GM21737 (cell line): ENCODE results near the gene SEMA4D.

Source experiments
- ATAC-seq: cut with Tn5 transposase; IDR thresholded peaks from one replicate; pipeline ENCODE4 v1.9.1; 2021; ENCODE audit warnings: mild to moderate bottlenecking, moderate library complexity; ENCODE audit not compliant: unreplicated experiment

SEMA4D gene

DNA sequence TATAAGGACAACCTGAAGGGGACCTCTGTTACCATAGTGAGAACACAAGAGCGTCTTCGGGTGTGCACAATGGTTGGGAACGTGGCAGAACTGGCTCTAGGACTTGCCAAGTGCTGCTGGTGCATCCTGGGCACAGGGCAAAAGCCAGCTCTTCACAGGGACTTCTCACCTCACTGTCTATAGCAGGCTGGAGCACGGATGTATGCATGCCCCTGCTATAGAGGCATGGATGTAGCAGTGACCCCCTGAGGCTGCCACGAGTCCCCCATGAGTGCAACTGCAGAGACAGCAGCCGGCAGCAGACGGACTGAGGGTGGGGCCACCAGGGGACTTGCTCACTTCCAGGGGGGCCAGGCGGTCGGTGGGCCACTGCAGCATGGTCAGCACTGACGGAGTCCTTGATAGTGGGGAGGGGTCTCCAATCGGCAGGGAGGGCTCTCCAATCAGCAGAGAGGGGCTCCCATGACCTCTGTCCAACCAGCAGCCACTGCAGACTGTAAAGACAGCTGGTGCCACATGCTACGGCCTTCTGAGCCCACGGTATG, 64.9 kb downstream of the SEMA4D start:
- no peak for ATAC-seq

DNA sequence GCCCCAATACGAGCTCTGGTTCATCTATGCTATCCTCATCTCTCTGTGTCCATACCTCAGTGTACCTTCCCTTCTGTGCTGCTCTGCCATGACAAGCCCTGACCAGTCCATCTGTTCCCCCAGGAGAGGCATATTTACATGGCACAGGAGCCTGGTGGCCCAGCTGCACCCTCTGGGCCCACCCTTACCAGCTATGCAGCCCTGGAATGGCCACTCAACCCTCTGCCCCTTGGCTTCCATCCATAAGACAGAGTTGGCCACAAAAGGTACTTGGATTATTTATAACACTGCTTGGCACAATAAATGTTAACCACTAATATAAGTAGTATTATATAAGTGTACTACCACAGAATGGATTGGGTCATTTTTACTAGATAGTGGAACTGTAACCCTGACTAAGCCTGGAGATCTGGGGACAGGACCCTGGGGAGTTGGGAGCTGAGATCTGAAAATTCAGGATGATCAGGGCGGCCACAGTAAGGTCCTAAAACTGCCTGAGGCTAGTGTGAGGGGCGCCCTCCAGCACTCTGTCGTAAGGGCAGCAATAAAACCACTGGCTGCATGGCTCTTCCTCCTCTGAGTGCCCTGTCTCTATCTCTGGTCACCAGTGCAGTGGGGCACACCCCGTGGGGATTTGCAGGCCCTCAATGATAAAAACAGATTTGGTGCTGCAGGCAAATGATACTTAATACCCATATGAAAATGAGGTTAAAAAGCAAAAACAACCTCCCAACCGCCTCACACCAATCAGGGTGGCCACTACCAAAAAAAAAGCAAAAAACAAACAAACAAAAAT, 65.8 kb downstream of the SEMA4D start:
- no peak for ATAC-seq

DNA sequence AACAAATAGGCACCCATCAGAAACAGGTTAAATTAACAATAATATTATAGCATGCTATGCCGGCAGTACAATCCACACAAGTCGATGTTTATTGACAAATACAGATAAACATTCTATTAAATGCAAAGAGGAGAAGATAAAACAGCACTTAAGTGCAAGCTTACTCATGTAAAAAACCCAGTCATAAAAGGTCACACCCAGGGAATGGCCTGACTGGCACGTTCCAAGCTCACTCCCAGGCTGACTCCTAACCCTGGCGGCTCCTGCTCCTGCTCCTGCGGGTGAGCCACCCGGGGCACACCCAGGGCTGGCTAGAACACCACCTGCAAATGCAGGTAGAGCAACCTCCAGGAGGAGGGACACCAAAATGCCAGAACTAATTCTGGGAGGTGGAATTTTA, 66.9 kb downstream of the SEMA4D start:
- ATAC-seq = no peak

DNA sequence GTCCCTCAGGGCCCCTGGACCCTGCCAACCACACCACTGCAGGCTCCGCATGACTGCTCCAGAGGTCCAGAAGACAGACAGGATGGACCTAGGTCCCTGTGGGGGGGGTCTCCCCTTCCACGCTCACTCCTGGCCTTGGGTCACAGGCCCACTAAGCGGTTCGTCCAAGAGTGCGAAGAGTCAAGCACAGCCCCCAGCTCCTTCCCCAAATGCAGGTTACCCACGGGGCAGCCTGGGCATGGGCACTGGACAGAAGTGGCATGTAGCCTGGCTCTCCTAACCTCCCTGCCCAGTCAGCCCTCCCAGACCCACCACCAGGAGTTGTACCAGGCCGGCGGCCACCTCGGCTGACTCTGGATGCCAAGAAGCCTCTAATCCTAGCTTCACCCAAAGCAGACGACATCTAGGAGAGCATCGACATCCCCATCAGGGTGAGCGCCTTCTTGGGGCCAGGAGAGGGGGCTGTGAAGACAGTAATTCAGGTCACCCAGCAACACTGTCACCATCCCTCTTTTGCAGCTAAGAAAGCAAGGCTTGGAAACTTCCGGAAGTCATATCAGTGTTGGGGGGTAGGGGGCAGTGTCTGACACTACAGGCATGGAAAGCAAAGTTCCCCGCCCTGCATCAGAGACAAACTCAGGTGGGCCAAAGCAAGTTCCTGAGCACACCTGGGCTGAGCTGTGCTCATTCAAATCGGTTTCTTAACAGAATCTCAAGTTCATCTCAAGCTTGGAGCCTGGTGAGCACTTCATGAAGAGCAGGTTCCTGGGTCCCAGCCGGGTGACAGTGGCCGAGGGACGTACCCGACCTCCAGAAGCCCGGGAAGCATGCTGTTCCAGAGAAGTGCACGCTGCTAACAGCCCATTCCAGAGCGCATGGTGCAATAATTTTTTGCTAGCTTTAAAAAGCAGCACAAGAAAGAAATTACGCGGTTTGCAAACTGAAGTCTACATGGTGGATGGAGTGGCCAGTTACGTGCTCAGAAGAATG, 68.7 kb downstream of the SEMA4D start:
- ATAC-seq = no peak

DNA sequence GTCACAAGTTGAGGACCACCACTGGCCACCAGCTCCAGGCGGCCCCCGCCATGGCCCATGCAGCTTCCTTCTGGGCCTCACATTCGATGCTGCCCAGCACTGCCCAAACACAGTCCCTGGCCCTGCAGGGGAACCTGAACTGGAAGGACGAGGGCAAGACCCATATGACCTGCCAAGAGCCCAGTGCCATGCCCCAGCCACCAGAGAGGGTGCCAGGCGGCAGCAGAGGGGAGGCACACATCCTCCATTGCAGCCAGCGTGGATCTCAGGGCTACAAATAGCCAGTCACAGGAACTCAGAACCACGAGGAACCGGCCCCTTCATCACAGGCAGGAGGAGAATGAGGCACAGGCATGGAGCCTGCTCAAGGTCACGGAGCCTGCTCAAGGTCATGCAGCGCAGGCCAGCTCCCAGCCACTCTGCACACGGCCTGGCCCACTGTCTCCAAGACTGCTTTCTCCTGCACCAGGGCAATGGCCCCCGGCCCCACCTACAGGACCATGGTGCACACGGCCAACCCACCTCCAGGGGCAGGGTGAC, 69.6 kb downstream of the SEMA4D start:
- no peak for ATAC-seq

DNA sequence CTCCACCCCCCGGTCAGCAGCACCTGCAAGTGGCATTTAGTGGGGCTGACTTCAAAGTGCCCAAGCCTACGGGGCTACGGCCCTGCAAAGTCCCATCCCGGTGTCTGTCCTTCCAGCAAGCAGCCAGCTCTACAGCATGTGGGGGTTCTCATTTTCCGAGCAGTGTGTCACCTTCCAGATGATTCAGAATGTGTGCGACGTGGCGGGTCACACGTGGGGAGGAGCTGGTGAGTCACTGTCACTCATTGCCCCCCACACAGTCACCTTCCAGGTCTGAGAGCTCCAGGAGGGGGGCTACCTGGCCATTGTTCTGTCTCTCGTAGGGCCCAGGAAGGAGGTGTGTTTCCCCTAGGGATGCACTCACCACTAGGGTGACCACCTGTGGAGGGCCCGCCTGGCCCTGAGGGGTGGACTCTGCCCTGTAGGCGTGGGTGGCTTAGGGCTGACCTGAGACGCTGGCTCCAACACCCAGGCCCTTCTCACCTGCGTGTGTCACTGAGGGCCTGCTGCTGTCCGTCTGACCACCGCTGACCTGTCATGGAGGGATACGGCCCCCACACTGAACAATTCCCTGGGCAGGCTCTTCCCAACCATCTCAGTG, 70.2 kb downstream of the SEMA4D start:
- no peak for ATAC-seq

DNA sequence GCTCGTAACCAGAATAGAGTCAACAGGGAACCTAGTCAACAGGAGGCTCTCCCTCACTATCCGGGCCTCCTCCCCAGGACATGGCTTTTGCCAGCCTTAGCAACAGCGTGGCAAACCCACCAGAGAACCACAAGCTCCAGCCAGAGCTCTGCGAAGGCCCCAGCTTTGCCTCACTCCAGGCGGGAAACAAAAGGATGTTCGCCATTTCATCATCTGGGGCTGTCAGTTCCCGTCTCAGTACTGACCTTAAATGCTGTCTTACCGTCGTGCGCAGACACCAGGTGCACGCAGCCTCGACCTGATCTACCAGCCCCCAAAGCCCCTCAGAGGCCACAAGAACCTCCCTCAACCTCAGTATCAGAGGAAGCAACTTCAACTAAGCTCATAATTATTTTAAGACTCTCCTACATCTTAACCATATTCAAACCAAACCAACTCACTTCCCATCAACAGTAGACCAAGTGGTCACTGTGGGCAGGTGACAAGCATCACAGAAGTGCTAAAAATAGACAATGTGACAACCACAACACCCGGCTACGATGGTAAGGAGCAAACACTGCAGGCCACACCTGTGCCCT, 71.4 kb downstream of the SEMA4D start:
- ATAC-seq = peak; percentile 64

DNA sequence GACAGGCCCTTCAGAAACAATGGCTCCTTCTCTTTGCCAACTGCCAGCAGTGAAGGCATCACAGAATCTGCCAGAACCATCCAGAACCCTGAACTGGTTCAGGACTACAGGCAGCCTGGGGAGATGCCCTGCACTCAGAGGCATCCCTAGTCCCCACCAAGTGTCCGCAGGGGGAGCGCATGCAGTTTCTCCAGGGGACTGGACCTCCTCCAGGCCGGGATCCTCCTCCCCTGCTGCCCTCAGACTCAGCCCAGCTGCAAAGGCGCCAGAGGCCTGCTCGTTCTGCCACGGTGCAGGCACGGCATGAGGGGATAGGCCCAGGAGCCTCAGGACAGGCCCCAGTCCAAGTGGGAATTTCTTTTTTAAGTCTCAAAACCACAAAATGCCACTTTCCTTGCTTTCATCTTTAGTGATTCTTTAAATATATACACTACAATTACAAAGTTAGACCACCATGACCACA, 72.0 kb downstream of the SEMA4D start:
- no peak for ATAC-seq

DNA sequence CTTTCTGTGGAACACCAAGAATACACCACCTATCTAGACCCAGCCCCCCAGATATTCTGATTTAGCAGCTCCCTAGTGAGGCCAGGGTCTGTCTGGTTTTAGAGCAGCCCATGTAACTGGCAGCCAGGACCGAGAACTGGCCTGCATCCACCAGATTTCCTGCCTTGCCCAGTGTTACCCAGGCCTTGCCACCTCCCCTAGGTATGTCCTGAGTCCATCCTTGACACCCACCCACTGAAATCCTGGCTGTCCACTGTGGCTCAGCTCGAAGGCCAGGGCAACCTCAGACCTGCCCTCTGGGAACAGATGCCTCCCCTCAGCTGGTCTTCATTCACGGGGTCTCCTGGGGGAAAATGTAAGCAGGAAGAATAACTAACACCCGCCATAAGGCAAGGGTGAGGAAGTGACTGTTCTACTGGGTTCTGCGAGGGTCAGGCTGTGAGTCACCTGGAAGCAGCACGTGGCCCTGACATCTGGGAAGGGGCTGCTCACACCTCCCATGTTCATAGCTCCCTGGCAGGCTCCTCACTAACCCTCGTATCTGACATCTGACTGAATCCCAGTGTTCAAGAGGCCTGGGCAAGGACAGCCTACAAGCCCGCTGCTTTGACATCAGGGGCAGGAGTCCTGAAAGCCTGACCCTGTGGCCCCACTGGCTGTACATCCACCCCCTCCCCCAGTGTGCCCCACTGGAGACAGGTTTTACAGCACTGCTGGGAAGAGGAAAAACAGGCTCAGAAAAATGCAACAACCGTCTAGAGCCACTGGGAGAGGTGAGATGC, 72.7 kb downstream of the SEMA4D start:
- ATAC-seq = no peak

DNA sequence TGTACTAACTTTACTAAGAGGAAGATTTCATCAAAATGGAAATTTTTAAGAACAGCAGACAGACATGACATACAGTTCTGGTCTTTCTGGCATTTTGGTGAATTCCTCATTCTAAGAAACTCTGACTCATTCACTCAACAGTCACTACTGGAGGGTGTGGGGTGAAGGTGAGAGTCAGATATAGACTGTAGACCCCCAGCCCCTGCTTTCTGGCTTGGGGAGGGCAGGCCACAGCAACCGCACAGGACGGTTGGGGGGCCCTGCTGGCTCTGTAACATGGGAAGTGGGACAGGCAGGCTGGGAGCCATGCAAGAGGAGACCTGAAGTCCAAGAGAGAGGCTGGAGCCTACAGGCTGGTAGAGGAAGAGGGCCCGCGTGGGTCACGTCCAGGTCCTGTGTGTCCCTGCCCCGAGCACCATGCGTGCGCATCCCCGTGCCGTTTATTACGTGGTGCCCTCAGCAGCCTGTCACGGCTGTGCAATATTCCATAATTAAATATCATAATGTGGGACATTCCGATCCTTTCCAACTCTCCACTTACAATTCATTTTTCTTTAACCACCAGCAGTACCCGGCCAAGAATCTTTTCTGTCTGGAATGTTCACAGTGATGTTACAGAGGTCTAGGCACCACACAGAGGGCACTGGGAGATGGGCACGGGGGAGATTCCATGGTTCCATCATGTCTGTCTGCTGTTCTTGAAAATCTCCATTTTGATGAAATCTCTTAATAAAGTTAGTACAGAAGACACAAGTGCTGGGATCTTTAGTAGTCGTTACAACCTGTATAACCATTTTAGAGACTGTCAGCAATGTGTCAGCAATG, 75.5 kb downstream of the SEMA4D start:
- no peak for ATAC-seq

DNA sequence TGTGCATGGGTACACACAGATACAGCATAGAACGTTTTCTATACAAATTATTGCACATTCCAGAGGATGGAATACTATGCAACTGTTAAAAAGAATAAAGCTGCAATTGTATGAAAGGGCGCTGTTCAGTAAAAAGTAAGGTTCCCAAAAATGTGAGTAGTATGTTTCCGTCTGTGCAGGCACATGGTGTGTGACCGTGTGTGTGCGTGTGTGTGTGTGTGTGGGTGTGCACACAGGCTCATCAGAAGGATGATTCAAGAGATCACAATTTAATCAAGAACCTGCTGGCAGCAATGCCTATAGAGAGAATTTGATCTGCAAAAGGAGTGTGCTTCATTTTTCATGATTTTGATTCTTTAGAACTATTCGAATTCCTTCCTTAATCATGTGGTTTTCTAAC, 76.3 kb downstream of the SEMA4D start:
- ATAC-seq = no peak

DNA sequence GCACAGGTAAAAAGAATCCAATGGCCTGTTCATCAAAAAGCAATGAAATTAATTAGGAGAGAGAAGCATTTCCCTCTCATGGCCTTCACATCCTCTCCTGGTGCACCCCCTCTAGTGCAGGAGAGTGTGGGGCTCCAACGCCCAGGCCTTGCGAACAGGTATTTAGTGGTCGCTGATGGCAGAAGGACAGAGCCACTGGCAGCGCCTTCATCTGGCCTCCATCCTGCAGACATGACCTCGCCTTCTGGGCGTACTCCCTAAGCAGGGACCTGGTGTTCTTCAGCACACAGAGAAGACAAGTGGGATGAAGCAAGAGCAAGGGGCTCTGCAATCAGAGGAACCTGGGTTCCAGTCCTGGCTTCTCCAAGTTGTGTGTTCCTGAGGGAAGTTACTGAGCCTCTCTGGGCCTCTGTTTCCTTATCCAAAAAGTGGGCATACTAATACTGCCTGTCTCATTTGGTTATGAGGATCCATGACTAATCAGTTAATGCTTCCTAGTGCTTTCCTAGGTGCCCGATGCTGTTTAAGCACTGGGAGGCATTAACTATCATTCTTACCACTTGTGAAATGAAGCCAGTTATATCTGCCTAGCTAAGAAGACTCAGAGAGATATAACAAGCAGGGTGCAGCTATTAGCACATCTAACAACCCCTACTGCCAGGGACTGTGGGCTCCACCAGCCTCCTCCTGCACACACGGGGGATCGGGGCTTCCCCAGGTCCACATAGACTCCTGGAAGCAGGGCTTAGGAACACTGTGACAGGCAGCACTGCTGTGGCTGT, 77.3 kb downstream of the SEMA4D start:
- no peak for ATAC-seq

DNA sequence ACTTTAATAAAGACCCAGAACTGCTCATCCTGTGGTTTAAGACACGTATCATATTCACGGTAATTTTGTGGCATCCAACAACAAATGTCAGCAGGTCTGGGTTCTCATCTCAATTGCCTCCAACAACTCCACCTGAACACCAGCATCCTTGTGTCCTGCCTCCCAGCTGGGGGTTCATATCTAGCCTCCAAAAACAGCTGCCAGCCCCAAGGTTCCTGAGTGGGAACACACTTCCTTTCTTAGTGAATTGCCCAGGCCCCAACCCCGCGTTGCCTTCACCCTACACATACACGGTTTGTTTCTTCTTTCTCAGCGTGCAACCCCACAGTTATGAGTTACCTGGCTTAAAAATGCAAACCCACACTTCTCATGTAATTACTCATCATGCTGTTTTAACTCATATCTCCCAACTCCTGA, 77.9 kb downstream of the SEMA4D start:
- no peak for ATAC-seq

DNA sequence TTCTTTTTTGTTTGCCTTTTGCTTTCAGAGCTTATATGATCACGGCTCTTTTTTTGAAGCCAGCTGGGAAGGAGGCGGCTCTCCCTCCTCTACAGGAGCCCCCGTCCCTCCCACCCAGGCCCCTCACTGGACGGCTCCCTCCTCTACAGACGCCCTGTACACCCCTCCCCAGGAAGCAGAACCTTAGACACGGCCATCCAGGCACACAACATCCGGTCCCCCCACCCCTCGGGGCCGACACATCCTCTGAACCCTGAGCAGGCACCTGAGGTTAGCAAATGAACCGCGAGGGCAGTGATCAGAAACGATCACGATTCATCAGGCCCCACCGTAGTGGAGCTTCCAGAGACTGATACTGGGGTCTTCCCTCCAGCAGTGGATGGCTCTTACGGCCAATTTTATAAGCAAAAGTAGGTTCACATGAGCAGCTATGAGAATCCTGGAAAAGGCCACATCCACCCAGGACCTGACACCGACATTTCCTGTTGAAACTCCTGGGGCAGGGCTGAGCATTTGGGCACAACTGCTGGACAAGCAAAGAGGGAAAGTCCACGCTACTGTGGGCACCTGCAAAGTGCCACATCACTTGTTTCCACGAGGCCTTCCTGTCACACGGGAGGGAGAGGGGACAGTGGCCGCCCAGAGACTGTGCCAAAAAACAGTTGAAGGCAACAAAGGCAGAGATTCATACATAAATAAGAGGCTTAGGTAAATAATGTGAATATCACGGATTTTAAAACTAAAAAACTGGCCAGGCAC, 78.9 kb downstream of the SEMA4D start:
- peak; percentile 77 for ATAC-seq

DNA sequence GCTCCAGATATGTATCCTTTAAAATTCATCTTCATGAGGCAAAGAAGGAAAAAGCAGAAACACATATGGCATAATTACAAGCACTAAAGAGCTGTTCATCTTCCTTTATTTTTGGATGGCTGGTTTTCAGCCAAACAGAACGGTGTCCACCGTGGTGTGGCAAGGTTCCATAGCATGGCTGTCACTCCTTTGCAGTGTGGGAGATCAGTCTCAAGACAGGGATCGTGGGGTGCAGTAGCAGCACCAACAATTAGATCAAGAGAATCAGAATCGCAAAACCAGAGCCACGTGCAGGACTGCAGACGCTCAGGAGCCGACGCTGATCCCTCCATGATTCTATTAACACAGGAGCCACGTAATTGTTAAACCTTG, 79.5 kb downstream of the SEMA4D start:
- ATAC-seq = no peak

DNA sequence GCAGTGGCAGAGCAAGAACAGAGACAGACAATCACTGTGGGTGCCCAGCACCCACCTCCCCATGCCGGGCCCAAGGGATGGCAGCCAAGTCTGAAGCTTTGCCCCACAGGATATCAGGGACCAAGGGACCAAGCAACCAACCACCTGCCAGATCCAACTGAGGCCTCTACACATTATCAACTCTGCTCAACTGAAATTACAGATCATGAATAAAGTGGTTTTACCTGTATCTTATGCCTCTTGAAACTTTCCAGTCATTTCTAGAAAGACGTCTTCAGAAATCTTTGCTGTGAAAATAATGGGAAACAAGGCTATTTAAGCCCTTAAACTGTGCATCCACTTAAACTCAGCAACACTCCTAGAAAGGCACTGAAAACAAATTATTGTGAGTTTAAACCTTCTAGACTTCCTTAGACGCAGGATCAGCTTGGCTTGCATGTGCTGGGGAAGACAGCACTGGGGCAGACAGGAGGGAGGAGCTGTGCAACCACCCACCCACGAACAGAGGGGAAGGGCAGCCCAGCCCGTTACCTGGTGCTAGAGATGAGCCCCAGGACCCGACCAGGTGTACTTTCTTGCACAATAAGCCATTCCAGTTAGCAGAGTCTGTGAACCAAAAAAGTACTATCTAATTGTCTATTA, 80.0 kb downstream of the SEMA4D start:
- no peak for ATAC-seq
